WTC11 (cell line): ENCODE data around the gene CPA4. TPM values are rescaled to one million over a fixed set of nuclear protein-coding genes. Genes with fewer than 3 reads are reported as not detected.

Experiments used
- ATAC-seq: fragments of 200-7000 bp; cut with Tn5 transposase; 2 replicates; pipeline ENCODE4 v1.10.0; 2021; ENCODE audit warnings: mild to moderate bottlenecking, moderate library complexity
- CTCF ChIA-PET: fragments of 300-600 bp; sonication (Branson Sonifier 250); formaldehyde crosslinking; loops from one replicate; lab custom pipeline; 2021; ENCODE audit warnings: antibody characterized with exemption; lab: Charles Lee
- POLR2A ChIA-PET: fragments of 350-600 bp; sonication (Branson Sonifier 250); formaldehyde crosslinking; loops from one replicate; lab custom pipeline; 2021; ENCODE audit warnings: antibody characterized with exemption; lab: Charles Lee
- DNase-seq: peaks from one replicate; pipeline ENCODE4 v3.0.0; 2021; ENCODE audit warnings: low spot score
- H3K27ac Mint-ChIP-seq: 2 replicates; pipeline ENCODE4 v1.8.0; 2021; ENCODE audit warnings: mixed read lengths
- H3K27me3 Mint-ChIP-seq: 2 replicates; pipeline ENCODE4 v1.8.0; 2021; ENCODE audit warnings: low read depth, mild to moderate bottlenecking, moderate library complexity, mixed read lengths
- H3K36me3 Mint-ChIP-seq: 2 replicates; pipeline ENCODE4 v1.8.0; 2021; ENCODE audit warnings: mixed read lengths
- H3K4me1 Mint-ChIP-seq: 2 replicates; pipeline ENCODE4 v1.8.0; 2022; ENCODE audit warnings: mixed read lengths
- H3K4me3 Mint-ChIP-seq: 2 replicates; pipeline ENCODE4 v1.8.0; 2021; ENCODE audit warnings: mild to moderate bottlenecking, moderate library complexity, mixed read lengths
- H3K9me3 Mint-ChIP-seq: 2 replicates; pipeline ENCODE4 v1.8.0; 2021; ENCODE audit warnings: mixed read lengths
- AR ChIP-seq: fragments of 250-450 bp; sonication (Bioruptor Pico); IDR thresholded peaks from 2 replicates; pipeline ENCODE4 v1.9.0; 2021; ENCODE audit warnings: mild to moderate bottlenecking
- CBFB ChIP-seq: sonication (generic); formaldehyde crosslinking; IDR thresholded peaks from 2 replicates; pipeline ENCODE4 v1.8.1; 2022; ENCODE audit warnings: mild to moderate bottlenecking, low read depth, missing genetic modification reagents
- ELF4 ChIP-seq: sonication (generic); formaldehyde crosslinking; IDR thresholded peaks from 2 replicates; pipeline ENCODE4 v1.8.1; 2022; ENCODE audit warnings: low read depth, mild to moderate bottlenecking, moderate library complexity, missing genetic modification reagents
- GABPB1 ChIP-seq: sonication (generic); formaldehyde crosslinking; IDR thresholded peaks from 2 replicates; pipeline ENCODE4 v1.8.1; 2023; ENCODE audit warnings: mild to moderate bottlenecking, missing genetic modification reagents
- JAZF1 ChIP-seq: fragments of 250-450 bp; sonication (Bioruptor Pico); IDR thresholded peaks from 2 replicates; pipeline ENCODE4 v1.9.0; 2021; ENCODE audit warnings: moderate library complexity, mild to moderate bottlenecking, inconsistent platforms
- NFYB ChIP-seq: sonication (generic); formaldehyde crosslinking; conservative IDR thresholded peaks from 2 replicates; pipeline ENCODE4 v1.8.0; 2022; ENCODE audit warnings: low read depth, missing genetic modification reagents
- RELA ChIP-seq: sonication (generic); formaldehyde crosslinking; IDR thresholded peaks from 2 replicates; pipeline ENCODE4 v1.8.1; 2022; ENCODE audit warnings: missing genetic modification reagents, mild to moderate bottlenecking, borderline replicate concordance
- SMAD4 ChIP-seq: sonication (generic); formaldehyde crosslinking; IDR thresholded peaks from 2 replicates; pipeline ENCODE4 v1.8.0; 2022; ENCODE audit warnings: mild to moderate bottlenecking, missing genetic modification reagents
- SOX15 ChIP-seq: fragments of 250-450 bp; sonication (Bioruptor Pico); IDR thresholded peaks from 2 replicates; pipeline ENCODE4 v1.9.0; 2021; ENCODE audit warnings: mild to moderate bottlenecking
- ZNF121 ChIP-seq: sonication (generic); formaldehyde crosslinking; IDR thresholded peaks from 2 replicates; pipeline ENCODE4 v1.8.0; 2023; ENCODE audit warnings: missing genetic modification reagents
- ZNF219 ChIP-seq: sonication (generic); formaldehyde crosslinking; IDR thresholded peaks from 2 replicates; pipeline ENCODE4 v1.8.0; 2023; ENCODE audit warnings: missing genetic modification reagents, mild to moderate bottlenecking, borderline replicate concordance
- ZNF425 ChIP-seq: fragments of 250-450 bp; sonication (Bioruptor Pico); conservative IDR thresholded peaks from 2 replicates; pipeline ENCODE4 v1.9.0; 2021; ENCODE audit warnings: mild to moderate bottlenecking
- total RNA-seq: library from RNA; stranded (reverse); gene quantifications from 3 replicates; pipeline ENCODE4 v1.2.3, GENCODE V29; 2021
- TF ChIP-seq, protein P1 (sequence below): sonication (generic); formaldehyde crosslinking; IDR thresholded peaks from 2 replicates; pipeline ENCODE4 v1.8.0; 2023; ENCODE audit warnings: mild to moderate bottlenecking, missing genetic modification reagents
- TF ChIP-seq, protein P2 (sequence below): sonication (generic); formaldehyde crosslinking; IDR thresholded peaks from 2 replicates; pipeline ENCODE4 v1.8.0; 2022; ENCODE audit warnings: missing genetic modification reagents
- TF ChIP-seq, protein P3 (sequence below): sonication (generic); formaldehyde crosslinking; IDR thresholded peaks from 2 replicates; pipeline ENCODE4 v1.8.1; 2023; ENCODE audit warnings: mild to moderate bottlenecking, missing genetic modification reagents, borderline replicate concordance

CPA4 gene
- total RNA-seq, 1 experiment from 2014 or later: not detected

GRCh38 chr7:130363026-130363847 lies 70.3 kb downstream of the CPA4 start:
- ChIA-PET POLR2A (no interaction called here), CTCF (no interaction called here)
- H3K27ac Mint-ChIP-seq: no peak overlapping the region
- peaks cover 14% of the 10 kb centered on the region for H3K4me1 Mint-ChIP-seq
- H3K27me3 Mint-ChIP-seq: no peaks in the 10 kb centered on the region; the same call in none of the 2 replicates
- no peak for ATAC-seq
- H3K36me3 Mint-ChIP-seq: peaks cover 12% of the 10 kb centered on the region
- peaks cover 23% of the 10 kb centered on the region for H3K9me3 Mint-ChIP-seq
- H3K4me3 Mint-ChIP-seq: no peak overlapping the region
- DNase-seq: no peak
- no peak for TF ChIP-seq ZNF219
- no peak for TF ChIP-seq GABPB1 (CRISPR knock-in tag)
- TF ChIP-seq, protein P1, sequence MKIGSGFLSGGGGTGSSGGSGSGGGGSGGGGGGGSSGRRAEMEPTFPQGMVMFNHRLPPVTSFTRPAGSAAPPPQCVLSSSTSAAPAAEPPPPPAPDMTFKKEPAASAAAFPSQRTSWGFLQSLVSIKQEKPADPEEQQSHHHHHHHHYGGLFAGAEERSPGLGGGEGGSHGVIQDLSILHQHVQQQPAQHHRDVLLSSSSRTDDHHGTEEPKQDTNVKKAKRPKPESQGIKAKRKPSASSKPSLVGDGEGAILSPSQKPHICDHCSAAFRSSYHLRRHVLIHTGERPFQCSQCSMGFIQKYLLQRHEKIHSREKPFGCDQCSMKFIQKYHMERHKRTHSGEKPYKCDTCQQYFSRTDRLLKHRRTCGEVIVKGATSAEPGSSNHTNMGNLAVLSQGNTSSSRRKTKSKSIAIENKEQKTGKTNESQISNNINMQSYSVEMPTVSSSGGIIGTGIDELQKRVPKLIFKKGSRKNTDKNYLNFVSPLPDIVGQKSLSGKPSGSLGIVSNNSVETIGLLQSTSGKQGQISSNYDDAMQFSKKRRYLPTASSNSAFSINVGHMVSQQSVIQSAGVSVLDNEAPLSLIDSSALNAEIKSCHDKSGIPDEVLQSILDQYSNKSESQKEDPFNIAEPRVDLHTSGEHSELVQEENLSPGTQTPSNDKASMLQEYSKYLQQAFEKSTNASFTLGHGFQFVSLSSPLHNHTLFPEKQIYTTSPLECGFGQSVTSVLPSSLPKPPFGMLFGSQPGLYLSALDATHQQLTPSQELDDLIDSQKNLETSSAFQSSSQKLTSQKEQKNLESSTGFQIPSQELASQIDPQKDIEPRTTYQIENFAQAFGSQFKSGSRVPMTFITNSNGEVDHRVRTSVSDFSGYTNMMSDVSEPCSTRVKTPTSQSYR (CRISPR knock-in tag): no peak
- TF ChIP-seq ZNF425 (CRISPR knock-in tag): no peak
- no peak for TF ChIP-seq NFYB (CRISPR knock-in tag)
- TF ChIP-seq SMAD4 (CRISPR knock-in tag): no peak
- TF ChIP-seq, protein P2, sequence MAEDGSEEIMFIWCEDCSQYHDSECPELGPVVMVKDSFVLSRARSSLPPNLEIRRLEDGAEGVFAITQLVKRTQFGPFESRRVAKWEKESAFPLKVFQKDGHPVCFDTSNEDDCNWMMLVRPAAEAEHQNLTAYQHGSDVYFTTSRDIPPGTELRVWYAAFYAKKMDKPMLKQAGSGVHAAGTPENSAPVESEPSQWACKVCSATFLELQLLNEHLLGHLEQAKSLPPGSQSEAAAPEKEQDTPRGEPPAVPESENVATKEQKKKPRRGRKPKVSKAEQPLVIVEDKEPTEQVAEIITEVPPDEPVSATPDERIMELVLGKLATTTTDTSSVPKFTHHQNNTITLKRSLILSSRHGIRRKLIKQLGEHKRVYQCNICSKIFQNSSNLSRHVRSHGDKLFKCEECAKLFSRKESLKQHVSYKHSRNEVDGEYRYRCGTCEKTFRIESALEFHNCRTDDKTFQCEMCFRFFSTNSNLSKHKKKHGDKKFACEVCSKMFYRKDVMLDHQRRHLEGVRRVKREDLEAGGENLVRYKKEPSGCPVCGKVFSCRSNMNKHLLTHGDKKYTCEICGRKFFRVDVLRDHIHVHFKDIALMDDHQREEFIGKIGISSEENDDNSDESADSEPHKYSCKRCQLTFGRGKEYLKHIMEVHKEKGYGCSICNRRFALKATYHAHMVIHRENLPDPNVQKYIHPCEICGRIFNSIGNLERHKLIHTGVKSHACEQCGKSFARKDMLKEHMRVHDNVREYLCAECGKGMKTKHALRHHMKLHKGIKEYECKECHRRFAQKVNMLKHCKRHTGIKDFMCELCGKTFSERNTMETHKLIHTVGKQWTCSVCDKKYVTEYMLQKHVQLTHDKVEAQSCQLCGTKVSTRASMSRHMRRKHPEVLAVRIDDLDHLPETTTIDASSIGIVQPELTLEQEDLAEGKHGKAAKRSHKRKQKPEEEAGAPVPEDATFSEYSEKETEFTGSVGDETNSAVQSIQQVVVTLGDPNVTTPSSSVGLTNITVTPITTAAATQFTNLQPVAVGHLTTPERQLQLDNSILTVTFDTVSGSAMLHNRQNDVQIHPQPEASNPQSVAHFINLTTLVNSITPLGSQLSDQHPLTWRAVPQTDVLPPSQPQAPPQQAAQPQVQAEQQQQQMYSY (CRISPR knock-in tag): no peak
- no peak for TF ChIP-seq RELA (CRISPR knock-in tag)
- TF ChIP-seq CBFB (CRISPR knock-in tag): no peak
- TF ChIP-seq JAZF1 (CRISPR knock-in tag): no peak
- TF ChIP-seq SOX15 (CRISPR knock-in tag): no peak
- TF ChIP-seq, protein P3, sequence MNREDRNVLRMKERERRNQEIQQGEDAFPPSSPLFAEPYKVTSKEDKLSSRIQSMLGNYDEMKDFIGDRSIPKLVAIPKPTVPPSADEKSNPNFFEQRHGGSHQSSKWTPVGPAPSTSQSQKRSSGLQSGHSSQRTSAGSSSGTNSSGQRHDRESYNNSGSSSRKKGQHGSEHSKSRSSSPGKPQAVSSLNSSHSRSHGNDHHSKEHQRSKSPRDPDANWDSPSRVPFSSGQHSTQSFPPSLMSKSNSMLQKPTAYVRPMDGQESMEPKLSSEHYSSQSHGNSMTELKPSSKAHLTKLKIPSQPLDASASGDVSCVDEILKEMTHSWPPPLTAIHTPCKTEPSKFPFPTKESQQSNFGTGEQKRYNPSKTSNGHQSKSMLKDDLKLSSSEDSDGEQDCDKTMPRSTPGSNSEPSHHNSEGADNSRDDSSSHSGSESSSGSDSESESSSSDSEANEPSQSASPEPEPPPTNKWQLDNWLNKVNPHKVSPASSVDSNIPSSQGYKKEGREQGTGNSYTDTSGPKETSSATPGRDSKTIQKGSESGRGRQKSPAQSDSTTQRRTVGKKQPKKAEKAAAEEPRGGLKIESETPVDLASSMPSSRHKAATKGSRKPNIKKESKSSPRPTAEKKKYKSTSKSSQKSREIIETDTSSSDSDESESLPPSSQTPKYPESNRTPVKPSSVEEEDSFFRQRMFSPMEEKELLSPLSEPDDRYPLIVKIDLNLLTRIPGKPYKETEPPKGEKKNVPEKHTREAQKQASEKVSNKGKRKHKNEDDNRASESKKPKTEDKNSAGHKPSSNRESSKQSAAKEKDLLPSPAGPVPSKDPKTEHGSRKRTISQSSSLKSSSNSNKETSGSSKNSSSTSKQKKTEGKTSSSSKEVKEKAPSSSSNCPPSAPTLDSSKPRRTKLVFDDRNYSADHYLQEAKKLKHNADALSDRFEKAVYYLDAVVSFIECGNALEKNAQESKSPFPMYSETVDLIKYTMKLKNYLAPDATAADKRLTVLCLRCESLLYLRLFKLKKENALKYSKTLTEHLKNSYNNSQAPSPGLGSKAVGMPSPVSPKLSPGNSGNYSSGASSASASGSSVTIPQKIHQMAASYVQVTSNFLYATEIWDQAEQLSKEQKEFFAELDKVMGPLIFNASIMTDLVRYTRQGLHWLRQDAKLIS (CRISPR knock-in tag): no peak
- no peak for TF ChIP-seq AR (CRISPR knock-in tag)
- TF ChIP-seq ELF4 (CRISPR knock-in tag): no peak
- TF ChIP-seq ZNF121 (CRISPR knock-in tag): no peak
